Measurements from ENCODE around the gene KDM6B. TPM values are rescaled to one million over a fixed set of nuclear protein-coding genes. Genes with fewer than 3 reads are reported as not detected.

Gene KDM6B
- total and polyA plus RNA-seq, 4 donors: 2.5 to 11.5 (median 3.3) TPM

GRCh38 chr17:7823581-7824001, 10.4 kb upstream of the KDM6B start:
- Histone ChIP-seq H3K9ac (ENCODE audit: low read depth in 1 of 2, low read length in 2 of 2) (no peak overlapping the region), H3K9me3 (ENCODE audit: control insufficient read depth in 4 of 4, low read length in 3 of 4) (no peaks in the 10 kb centered on the region), H3K4me3 (ENCODE audit: low read depth in 1 of 3, low read length in 3 of 3) (no peak overlapping the region), H3K27me3 (ENCODE audit: control insufficient read depth in 4 of 4, insufficient read depth in 4 of 4, low read length in 3 of 4) (no peaks in the 10 kb centered on the region), H3K27ac (ENCODE audit: low read depth in 1 of 2, low read length in 2 of 2) (no peak overlapping the region), H3K4me1 (ENCODE audit: control insufficient read depth in 4 of 4, insufficient read depth in 4 of 4, low read length in 3 of 4) (no peaks in the 10 kb centered on the region), H3K36me3 (ENCODE audit: control insufficient read depth in 4 of 4, insufficient read depth in 3 of 4, low read depth in 1 of 4, low read length in 3 of 4) (no peaks in the 10 kb centered on the region)
- TF ChIP-seq ZBTB33 (IDR thresholded peaks at IDR 0.05): no peak
- no peak for TF ChIP-seq GABPA (IDR thresholded peaks at IDR 0.05 in 1 of 2, conservative IDR thresholded peaks at IDR 0.05 in 1 of 2)
- WGBS: 78% methylated on average over 20 of the region's 20 CpGs
- no peak for DNase-seq (ENCODE audit: low spot score)

GRCh38 chr17:7824021-7824924, 9.7 kb upstream of the KDM6B start:
- Histone ChIP-seq H3K9me3 (ENCODE audit: control insufficient read depth in 4 of 4, low read length in 3 of 4) (no peaks in the 10 kb centered on the region), H3K4me1 (ENCODE audit: control insufficient read depth in 4 of 4, insufficient read depth in 4 of 4, low read length in 3 of 4) (no peaks in the 10 kb centered on the region), H3K27ac (ENCODE audit: low read depth in 1 of 2, low read length in 2 of 2) (no peak overlapping the region), H3K9ac (ENCODE audit: low read depth in 1 of 2, low read length in 2 of 2) (no peak overlapping the region), H3K36me3 (ENCODE audit: control insufficient read depth in 4 of 4, insufficient read depth in 3 of 4, low read depth in 1 of 4, low read length in 3 of 4) (no peaks in the 10 kb centered on the region), H3K27me3 (ENCODE audit: control insufficient read depth in 4 of 4, insufficient read depth in 4 of 4, low read length in 3 of 4) (no peaks in the 10 kb centered on the region), H3K4me3 (ENCODE audit: low read depth in 1 of 3, low read length in 3 of 3) (no peak overlapping the region)
- no peak for DNase-seq (ENCODE audit: low spot score)
- no peak for TF ChIP-seq GABPA (IDR thresholded peaks at IDR 0.05 in 1 of 2, conservative IDR thresholded peaks at IDR 0.05 in 1 of 2)
- TF ChIP-seq RAD21 (IDR thresholded peaks at IDR 0.05): no peak
- no peak for TF ChIP-seq JUND (IDR thresholded peaks at IDR 0.05)
- TF ChIP-seq CTCF (IDR thresholded peaks at IDR 0.05; ENCODE audit: low read depth, low read length, missing input control): no peak
- no peak for TF ChIP-seq YY1 (IDR thresholded peaks at IDR 0.05)
- TF ChIP-seq FOXA2 (IDR thresholded peaks at IDR 0.05): no peak
- TF ChIP-seq MAX (IDR thresholded peaks at IDR 0.05): no peak
- no peak for TF ChIP-seq NR2F2 (IDR thresholded peaks at IDR 0.05)
- no peak for TF ChIP-seq RXRA (IDR thresholded peaks at IDR 0.05)
- TF ChIP-seq TAF1 (conservative IDR thresholded peaks at IDR 0.05): no peak
- TF ChIP-seq HNF4G (IDR thresholded peaks at IDR 0.05): no peak
- TF ChIP-seq EGR1 (IDR thresholded peaks at IDR 0.05; ENCODE audit: low read depth in 2 of 2): no peak
- no peak for TF ChIP-seq ATF3 (IDR thresholded peaks at IDR 0.05)
- no peak for TF ChIP-seq ZBTB33 (IDR thresholded peaks at IDR 0.05)
- no peak for TF ChIP-seq REST (IDR thresholded peaks at IDR 0.05)
- no peak for TF ChIP-seq HNF4A (conservative IDR thresholded peaks at IDR 0.05)
- 81% methylated on average over 9 of the region's 9 CpGs for WGBS

Data from liver (tissue), 9 donors.